Stimulated activated CD4-positive, alpha-beta T cell treated with anti-CD3 and anti-CD28 coated beads, TNF-alpha, amount 100 ng/mL, for 24 hours (primary cell): ENCODE results near the gene SURF4.

ENCODE experiments used
- DNase-seq, 3 experiments: peaks; one replicate each; pipeline ENCODE4 v3.0.0-alpha.2; 2020; ENCODE audit warnings: low read depth in 3 of 3

Gene SURF4

GRCh38 chr9:133353548-133353947 lies 22.3 kb downstream of the SURF4 start:
- DNase-seq = no peak

GRCh38 chr9:133352635-133353340 lies 23.1 kb downstream of the SURF4 start:
- no peak for DNase-seq

- DNase-seq = no peak
Measured at GRCh38 chr9:133351908-133352634, 23.8 kb downstream of the SURF4 start.

- DNase-seq = no peak
Measured at GRCh38 chr9:133351526-133351907, 24.3 kb downstream of the SURF4 start.

- DNase-seq = no peak
Measured at GRCh38 chr9:133349965-133350616, 25.8 kb downstream of the SURF4 start.

GRCh38 chr9:133348718-133349573 lies 26.9 kb downstream of the SURF4 start:
- no peak for DNase-seq

- DNase-seq = peak; percentile 76 to 93 (median 88)
Measured at GRCh38 chr9:133347985-133348717, 27.7 kb downstream of the SURF4 start, which contains the start of the genes MED22 and RPL7A. Gene MED22, minus strand, starts transcription at chr9:133348131. Its CDS starts 1,469 bp downstream, at chr9:133346662. Gene RPL7A, plus strand, starts transcription at chr9:133348218. Its CDS starts 26 bp downstream, at chr9:133348244.

GRCh38 chr9:133347515-133347984 lies 28.3 kb downstream of the SURF4 start:
- DNase-seq = no peak

- DNase-seq = no peak
Measured at GRCh38 chr9:133346021-133346785, 29.7 kb downstream of the SURF4 start.

- DNase-seq = no peak
Measured at GRCh38 chr9:133345596-133345995, 30.3 kb downstream of the SURF4 start.

- no peak for DNase-seq
Measured at GRCh38 chr9:133344979-133345378, 30.9 kb downstream of the SURF4 start.

GRCh38 chr9:133344071-133344470 lies 31.8 kb downstream of the SURF4 start:
- no peak for DNase-seq

- DNase-seq = no peak
Measured at GRCh38 chr9:133342570-133342969, 33.3 kb downstream of the SURF4 start.

GRCh38 chr9:133342069-133342406 lies 33.8 kb downstream of the SURF4 start:
- DNase-seq = no peak

GRCh38 chr9:133341369-133342068 lies 34.3 kb downstream of the SURF4 start:
- no peak for DNase-seq

- DNase-seq = no peak
Measured at GRCh38 chr9:133340916-133341315, 34.9 kb downstream of the SURF4 start.

GRCh38 chr9:133340256-133340655 lies 35.6 kb downstream of the SURF4 start:
- no peak for DNase-seq

- DNase-seq = no peak
Measured at GRCh38 chr9:133339641-133340040, 36.2 kb downstream of the SURF4 start.
